Adrenal gland (tissue), 12 donors: ENCODE measurements around the gene DDRGK1. TPM values are rescaled to one million over a fixed set of nuclear protein-coding genes. Genes with fewer than 3 reads are reported as not detected.

Experiments used
- DNase-seq, 7 donors: peaks; one replicate each; pipeline ENCODE4 v3.0.0-alpha.2; 2019 to 2020
- H3K27ac ChIP-seq, 5 donors: fragments of 200-600 bp; sonication (generic) in 4 of 5; 1 replicate in 3 of 5; 2 replicates in 2 of 5; pipeline versions ENCODE4 v1.5.1 to v1.8.0; 2016 to 2020; ENCODE audit warnings: mild to moderate bottlenecking in 1 of 5
- H3K27me3 ChIP-seq: fragments of 200-600 bp; 2 replicates; pipeline ENCODE4 v1.8.0; 2021
- H3K36me3 ChIP-seq, 2 donors: fragments of 200-600 bp; replicated peaks in 1 of 2; 1 replicate in 1 of 2; 2 replicates in 1 of 2; pipeline versions ENCODE4 v1.5.1 to v1.8.0; 2018 to 2022
- H3K4me1 ChIP-seq, 2 donors: fragments of 200-600 bp; replicated peaks in 1 of 2; 1 replicate in 1 of 2; 2 replicates in 1 of 2; pipeline versions ENCODE4 v1.5.1 to v1.8.0; 2018 to 2021
- H3K4me3 ChIP-seq, 4 donors: fragments of 200-600 bp; sonication (generic) in 3 of 4; one replicate each; pipeline ENCODE4 v1.5.1; 2016 to 2018
- H3K9me3 ChIP-seq, 3 donors: fragments of 200-600 bp; sonication (generic) in 1 of 3; replicated peaks in 1 of 3; 1 replicate in 2 of 3; 2 replicates in 1 of 3; pipeline versions ENCODE4 v1.5.1 to v1.8.0; 2016 to 2021
- CTCF ChIP-seq, 6 experiments: fragments of 450-650 bp in 4 of 6; fragments of 200-600 bp in 2 of 6; sonication (generic) in 1 of 6; IDR thresholded peaks; 1 replicate in 5 of 6; 2 replicates in 1 of 6; pipeline versions ENCODE4 v1.5.1 to v1.8.0; 2016 to 2021; ENCODE audit warnings: antibody characterized with exemption in 6 of 6, mild to moderate bottlenecking in 2 of 6, moderate library complexity in 1 of 6
- POLR2A ChIP-seq, 2 donors: fragments of 450-650 bp; IDR thresholded peaks; one replicate each; pipeline ENCODE4 v1.6.1; 2017; ENCODE audit warnings: antibody characterized with exemption in 2 of 2, mild to moderate bottlenecking in 2 of 2, moderate library complexity in 1 of 2
- WGBS, 4 donors: extraction: QIAGEN DNeasy Blood & Tissue Kit in 2 of 4; methylation state at CpG; one replicate each; pipeline versions ENCODE4 v1.1.5 to v1.1.7; 2013 to 2017; 5-methylcytosine and 5-hydroxymethylcytosine counted together
- intact Hi-C, 2 donors: fragments of 100-400 bp; cut with DNase I; formaldehyde crosslinking; loops; one replicate each; pipeline versions ENCODE4 v1.14.1 to v1.15.0; 2022 to 2023
- polyA plus RNA-seq, 3 donors: library from polyadenylated mRNA; stranded (reverse); fragments of 200-250 nt in 2 of 3; fragments of 350-450 nt in 1 of 3; fragmentation: Illumina TruSeq in 1 of 3; extraction: RNeasy Lipid Tissue Mini Kit (QIAGEN cat#74804) in 1 of 3; gene quantifications; one replicate each; pipeline ENCODE4 v1.2.3, GENCODE V29; 2013 to 2014
- total RNA-seq, 9 donors: library from RNA; depleted of rRNA in 4 of 9; stranded (reverse); fragments of >200 nt in 4 of 9; fragments of 120-200 nt in 1 of 9; fragmentation: NEBNext Ultra II Directional in 1 of 9; extraction: Animal tissue kit (Norgen Biotek cat#: 25700) in 1 of 9; gene quantifications; one replicate each; pipeline versions ENCODE4 v1.1.0 to v1.2.4, GENCODE V29; 2013 to 2023
- donor health status: healthy with polysubstance abuse.
- donor health status: Bipolar disorder and iron deficiency.
- donor health status: DM: yes; HTN: yes; CAD: no.
- donor health status: DM: no; HTN: no; CAD: no.
- donor health status: DM: no; HTN: no; CAD: no.
- donor health status: DM: yes; HTN: yes; CAD: no.

Gene DDRGK1
- total and polyA plus RNA-seq, 12 donors: 81.6 to 202 (median 140) TPM

GRCh38 chr20:3238616-3239025 lies 34.1 kb upstream of the DDRGK1 start:
- H3K4me1 ChIP-seq: peaks cover 23 to 26% of the 10 kb centered on the region in 2 donors
- TF ChIP-seq CTCF (IDR thresholded peaks at IDR 0.05): no peak
- TF ChIP-seq POLR2A (IDR thresholded peaks at IDR 0.05): no peak
- H3K27ac ChIP-seq: peak overlapping the region in 1 of 5 donors; percentile 73
- peak in 4 of 7 donors; percentile 39 to 56 (median 45) for DNase-seq
- no peaks in the 10 kb centered on the region for H3K36me3 ChIP-seq
- H3K9me3 ChIP-seq: no peaks in the 10 kb centered on the region
- no peaks in the 10 kb centered on the region for H3K27me3 ChIP-seq
- peak overlapping the region; percentile 16 to 99 (median 60) for H3K4me3 ChIP-seq
- intact Hi-C loops: no loop called here
- 0 to 1% (median 0%) methylated on average over 21 to 48 of the region's 48 CpGs; no CpG with 5 or more reads in 1 of the 4 donors for WGBS, 4 donors

- intact Hi-C loops: no loop called here
- no peak for TF ChIP-seq POLR2A (IDR thresholded peaks at IDR 0.05)
- no peak for TF ChIP-seq CTCF (IDR thresholded peaks at IDR 0.05)
These were observed 33.6 kb upstream of the DDRGK1 start for GRCh38 chr20:3237958-3238615.

GRCh38 chr20:3237011-3237957 lies 32.8 kb upstream of the DDRGK1 start:
- DNase-seq: no peak
- no peaks in the 10 kb centered on the region for H3K9me3 ChIP-seq
- H3K27me3 ChIP-seq: no peaks in the 10 kb centered on the region
- no peak overlapping the region for H3K4me3 ChIP-seq
- peaks cover 23 to 26% of the 10 kb centered on the region in 2 donors for H3K4me1 ChIP-seq
- intact Hi-C loops: no loop called here
- TF ChIP-seq POLR2A (IDR thresholded peaks at IDR 0.05) (no peak), CTCF (IDR thresholded peaks at IDR 0.05) (no peak)
- H3K36me3 ChIP-seq: no peaks in the 10 kb centered on the region
- no peak overlapping the region for H3K27ac ChIP-seq
- WGBS, 4 donors: 76 to 79% (median 78%) methylated on average over 21 to 25 of the region's 25 CpGs

More at GRCh38 chr20:3237958-3238615, 33.6 kb upstream of the DDRGK1 start:
- 4 to 71% (median 9%) methylated on average over 5 to 59 of the region's 59 CpGs for WGBS, 4 donors
- Histone ChIP-seq H3K4me1 (peaks cover 23 to 26% of the 10 kb centered on the region in 2 donors), H3K9me3 (no peaks in the 10 kb centered on the region), H3K4me3 (peak overlapping the region in 2 of 4 donors; percentile 60 to 99), H3K27ac (no peak overlapping the region), H3K36me3 (no peaks in the 10 kb centered on the region), H3K27me3 (no peaks in the 10 kb centered on the region)
- DNase-seq: no peak

GRCh38 chr20:3235666-3236324 lies 31.3 kb upstream of the DDRGK1 start:
- Histone ChIP-seq H3K9me3 (no peaks in the 10 kb centered on the region), H3K36me3 (no peaks in the 10 kb centered on the region), H3K4me3 (no peak overlapping the region), H3K4me1 (peaks cover 18 to 22% of the 10 kb centered on the region in 2 donors), H3K27me3 (no peaks in the 10 kb centered on the region), H3K27ac (no peak overlapping the region)
- no peak for TF ChIP-seq CTCF (IDR thresholded peaks at IDR 0.05)
- TF ChIP-seq POLR2A (IDR thresholded peaks at IDR 0.05): no peak
- WGBS, 4 donors: 31 to 89% (median 60%) methylated on average over 1 to 4 of the region's 4 CpGs
- intact Hi-C loops: no loop called here
- no peak for DNase-seq
